NCI-H2227 (cell line): ENCODE measurements around the gene MYOM1.
A peak's percentile ranks its signal among the peaks of the same experiment; 100 is the strongest.
"Not testable (repeated sequence)": the region's sequence is repeated elsewhere in the genome, so short reads cannot be mapped to it uniquely, and the experiment has no call there.

Experiments
- DNase-seq: peaks from one replicate; lab custom pipeline; 2025; ENCODE audit not compliant: unreplicated experiment; lab: John Stamatoyannopoulos, UW

MYOM1 gene

DNA sequence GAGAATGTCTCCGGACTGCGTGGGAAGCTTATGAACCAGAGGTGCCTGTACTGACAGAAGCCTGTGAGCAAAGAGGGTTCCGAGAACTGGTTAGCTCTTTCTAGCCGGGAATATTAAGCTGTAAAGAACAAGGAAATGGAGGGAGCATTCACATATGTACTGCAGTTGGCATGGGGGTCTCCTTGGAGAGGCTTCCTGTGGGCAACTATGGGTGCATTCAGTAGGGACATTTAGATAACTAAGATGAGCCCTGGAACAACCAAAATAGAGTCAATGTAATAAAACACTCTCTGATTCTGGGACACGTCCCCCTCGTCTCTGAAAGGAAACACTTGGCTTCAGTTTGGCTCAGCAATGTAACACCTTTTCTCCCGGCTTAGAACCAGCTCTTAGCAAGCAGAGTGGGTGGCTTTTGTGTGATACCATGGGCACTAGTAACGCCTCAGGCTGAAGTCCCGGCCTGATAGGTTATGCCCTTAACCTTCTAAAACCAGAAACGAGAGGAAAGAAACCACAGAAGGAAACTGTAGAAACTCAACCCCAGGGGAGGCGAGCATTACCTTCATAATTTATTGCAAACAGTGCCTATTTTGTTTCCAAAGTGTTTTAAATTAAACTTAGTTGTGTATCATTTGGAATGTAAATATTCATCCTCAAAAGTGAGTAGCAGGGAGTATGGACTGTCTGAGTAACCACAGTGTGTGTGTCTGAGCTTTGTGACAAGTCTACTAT lies 158.0 kb downstream of the MYOM1 start:
- DNase-seq = no peak

DNA sequence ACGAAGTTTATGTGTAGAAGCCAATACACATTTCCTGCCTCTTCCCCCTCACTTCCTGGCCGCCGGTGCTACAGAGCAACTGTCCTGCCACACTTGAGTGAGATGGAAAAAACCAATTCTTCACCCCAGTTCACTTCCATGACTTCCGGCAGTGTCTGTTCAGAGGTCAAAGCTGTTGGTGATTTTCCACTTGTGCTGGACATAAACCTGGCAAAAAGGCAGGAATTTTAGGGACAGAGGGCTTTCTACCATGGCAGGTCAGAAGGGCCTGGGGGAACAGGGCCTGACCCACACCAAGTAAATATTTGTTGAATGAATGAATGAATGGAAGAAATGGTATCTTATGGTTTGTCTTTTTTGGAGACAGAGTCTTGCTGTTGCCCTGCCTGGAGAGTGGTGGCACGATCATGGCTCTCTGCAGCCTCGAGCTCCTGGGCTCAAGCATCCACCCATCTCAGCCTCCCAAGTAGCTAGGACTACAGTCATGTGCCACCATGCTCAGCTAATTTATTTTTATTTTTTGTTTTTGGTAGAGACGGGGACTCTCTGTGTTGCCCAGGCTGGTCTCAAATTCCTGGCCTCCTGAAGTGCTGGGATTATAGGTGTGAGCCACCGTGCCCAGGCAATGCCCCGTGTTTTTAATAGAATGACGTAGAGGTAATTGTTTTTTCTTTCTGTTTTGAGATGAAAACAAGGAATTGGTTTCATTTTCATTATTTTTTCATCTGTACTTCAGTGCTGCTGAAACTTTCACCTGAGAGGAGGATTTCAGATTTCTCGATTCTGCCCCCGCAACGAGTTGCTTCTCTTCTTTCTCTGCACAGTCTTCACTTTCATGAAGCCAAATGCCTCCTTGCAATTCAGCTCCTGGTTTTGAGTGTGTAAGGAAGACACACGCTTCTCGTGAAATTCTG lies 158.8 kb downstream of the MYOM1 start:
- DNase-seq = no peak

DNA sequence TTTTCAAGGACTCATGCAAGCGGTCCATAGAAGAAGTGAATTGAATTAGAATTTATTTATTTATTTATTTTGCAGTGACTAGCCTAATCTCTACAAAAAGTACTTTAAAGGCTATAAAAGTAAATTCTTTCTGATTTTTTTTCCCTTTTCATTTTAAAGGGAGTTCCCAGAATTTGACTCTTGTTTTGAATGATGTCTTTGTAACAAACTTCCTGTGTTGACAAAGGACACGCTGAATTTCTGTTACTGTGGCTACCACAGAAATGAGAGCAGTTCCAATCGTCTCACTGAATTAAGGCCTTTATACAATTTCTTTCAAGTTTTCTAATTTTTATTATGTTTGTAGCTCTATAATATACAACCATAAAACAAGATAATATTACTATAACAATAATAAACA lies 160.5 kb downstream of the MYOM1 start:
- no peak for DNase-seq

DNA sequence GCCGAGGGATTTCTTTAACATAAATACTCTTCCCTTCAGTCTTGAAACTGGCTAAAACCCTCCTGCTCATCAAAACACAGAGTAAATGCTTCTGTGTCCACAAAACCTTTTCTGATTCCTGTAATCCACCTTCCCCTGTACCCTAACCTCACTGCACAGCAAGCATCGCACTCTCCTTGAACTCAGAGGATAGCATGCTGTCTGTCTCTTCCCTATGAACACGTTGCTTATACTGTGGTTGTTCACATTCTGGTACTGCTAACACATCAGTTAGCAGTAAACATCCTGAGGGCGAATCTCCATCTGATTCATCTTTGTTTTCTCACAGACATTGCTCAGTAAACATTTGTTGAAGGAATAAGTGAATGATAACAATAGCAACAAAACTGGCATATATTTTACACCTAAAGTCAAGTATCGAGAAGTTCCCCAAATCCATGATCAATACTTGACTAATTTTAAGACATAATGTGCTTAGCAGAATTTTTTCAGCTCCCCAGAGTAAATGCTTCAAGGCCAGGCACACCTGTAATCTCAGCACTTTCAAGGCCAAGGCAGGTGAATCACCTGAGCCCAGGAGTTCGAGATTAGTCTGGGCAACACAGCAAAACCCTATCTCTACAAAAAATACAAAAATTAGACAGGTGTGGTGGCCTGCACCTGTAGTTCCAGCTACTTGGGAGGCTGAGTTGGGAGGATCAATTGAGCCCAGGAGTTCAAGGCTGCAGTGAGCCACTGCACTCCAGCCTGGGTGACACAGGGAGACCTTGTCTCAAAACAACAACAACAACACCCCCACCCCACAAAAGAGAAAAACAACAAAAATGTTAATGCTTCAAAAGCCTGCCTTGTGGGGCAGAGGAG lies 161.2 kb downstream of the MYOM1 start:
- no peak for DNase-seq

DNA sequence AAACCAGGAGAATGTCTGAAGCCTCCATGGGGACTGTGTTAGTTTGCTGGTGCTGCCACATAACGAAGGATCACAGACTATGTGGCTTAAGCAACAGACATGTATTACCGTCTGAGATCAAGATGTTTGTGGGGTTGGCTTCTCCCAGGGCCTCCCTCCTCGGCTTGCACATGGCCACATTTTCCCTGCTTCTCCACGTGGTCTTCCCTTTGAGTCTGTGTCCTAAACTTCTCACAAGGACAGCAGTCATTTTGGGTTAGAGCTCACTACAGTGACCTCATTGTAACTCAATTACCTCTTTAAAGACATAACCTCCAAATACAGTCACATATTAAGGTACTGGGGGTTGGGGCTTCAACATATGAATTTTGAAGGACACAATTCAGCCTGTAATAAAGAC lies 162.2 kb downstream of the MYOM1 start:
- DNase-seq = no peak

DNA sequence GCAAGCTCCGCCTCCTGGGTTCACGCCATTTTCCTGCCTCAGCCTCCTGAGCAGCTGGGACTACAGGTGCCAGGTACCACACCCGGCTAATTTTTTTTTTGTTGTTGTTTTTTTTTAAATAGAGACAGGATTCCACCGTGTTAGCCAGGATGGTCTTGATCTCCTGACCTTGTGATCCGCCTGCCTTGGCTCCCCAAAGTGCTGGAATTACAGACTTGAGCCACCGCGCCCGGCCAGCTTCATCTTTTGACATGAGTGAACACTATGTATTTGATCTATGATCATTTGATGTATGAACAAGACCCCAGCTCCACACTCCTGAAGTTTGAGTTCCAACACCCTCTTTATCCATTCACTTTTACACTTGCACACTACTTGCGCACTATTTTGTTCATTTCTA lies 163.5 kb downstream of the MYOM1 start:
- no peak for DNase-seq

DNA sequence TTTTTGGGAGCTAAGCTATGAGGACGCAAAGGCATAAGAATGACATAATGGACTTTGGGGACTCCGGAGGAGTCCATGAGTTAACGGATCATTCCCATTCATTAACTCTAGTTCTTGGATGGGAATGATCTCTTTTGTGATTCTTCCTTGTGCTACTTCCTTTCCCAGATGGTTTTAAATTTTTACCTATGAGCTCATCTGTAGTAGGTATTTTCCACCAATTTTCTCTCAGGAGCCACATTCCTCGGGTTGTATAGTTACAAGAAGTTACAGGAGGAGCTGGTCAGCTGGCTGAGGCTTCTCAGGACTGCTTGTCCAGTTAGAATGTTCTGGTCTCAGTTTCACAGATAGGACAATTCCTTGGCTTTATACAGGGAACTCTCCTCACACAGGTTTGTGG lies 164.0 kb downstream of the MYOM1 start:
- no peak for DNase-seq

DNA sequence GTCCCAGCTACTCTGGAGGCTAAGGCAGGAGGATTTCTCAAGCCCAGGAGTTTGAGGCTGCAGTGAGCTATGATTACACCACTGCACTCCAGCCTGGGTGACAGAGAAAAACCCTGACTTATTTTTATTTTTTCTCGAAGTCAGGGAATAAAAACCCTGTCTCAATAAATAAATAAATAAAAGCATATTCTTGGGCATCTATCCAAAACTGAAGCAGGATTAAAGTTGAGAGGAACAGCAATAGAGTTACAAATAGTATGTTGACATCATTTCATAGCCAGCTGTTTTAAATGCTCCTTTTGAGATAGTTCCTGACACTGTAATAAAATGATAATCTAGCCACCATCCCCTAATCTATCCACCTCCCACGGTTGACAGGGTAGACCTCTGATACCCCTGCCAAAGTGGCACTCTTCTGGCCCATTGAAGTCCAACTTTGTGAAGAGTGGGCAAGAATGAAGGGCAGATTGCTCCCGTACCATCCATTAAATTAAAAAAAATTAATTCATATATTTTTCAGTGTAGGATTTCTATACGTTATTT lies 164.5 kb downstream of the MYOM1 start:
- DNase-seq = no peak

DNA sequence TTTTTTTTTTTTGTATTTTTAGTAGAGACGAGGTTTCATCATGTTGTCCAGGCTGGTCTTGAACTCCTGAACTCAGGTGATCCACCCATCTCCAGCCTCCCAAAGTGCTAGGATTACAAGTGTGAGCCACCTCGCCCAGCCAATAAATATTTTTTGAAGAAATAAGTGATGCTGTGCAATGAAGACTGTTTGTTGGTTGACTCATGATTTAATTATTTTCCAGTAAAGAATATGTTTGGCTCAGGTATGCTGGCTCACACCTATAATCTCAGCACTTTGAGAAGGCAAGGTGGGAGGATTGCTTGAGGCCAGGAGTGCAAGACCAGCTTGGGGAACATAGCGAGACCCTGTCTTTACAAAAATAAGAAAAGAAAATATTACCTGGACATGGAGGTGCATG lies 165.0 kb downstream of the MYOM1 start:
- no peak for DNase-seq

DNA sequence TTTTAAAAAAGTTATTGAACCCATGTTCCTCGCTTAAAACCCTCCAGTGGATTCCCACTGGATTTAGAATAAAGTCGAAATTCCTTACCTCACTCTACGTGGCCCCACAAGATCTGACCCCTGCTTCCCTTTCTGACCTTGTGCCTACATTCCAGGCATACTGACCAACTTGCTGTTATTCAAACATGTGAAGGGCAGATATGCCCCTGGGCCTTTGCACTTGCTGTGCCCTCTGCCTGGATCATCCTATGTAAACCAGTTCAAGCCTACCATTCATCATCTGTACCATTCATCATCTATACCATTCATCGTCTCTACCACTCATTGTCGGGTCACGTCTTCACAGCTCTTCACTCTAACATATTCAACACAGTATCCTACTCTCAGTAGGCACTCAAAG lies 165.6 kb downstream of the MYOM1 start:
- DNase-seq = no peak

DNA sequence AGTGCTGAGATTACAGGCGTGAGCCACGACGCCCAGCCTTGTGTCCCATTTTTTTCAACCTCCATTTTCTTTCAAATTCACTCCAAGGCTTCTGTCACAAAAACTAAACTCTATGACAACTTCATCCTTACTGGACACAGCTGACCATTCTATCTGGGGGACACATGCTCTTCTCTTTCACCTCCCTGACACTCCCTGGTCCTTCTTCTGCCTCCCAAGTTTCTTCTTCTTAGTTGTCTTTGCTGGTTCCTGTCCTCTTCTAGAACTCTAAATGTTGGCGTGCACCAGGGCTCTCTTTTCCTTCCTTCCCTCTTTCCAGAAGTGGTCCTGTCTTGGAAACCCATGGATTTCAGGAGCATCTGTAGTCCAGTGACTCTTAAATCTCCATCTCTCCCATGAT lies 166.7 kb downstream of the MYOM1 start:
- no peak for DNase-seq

DNA sequence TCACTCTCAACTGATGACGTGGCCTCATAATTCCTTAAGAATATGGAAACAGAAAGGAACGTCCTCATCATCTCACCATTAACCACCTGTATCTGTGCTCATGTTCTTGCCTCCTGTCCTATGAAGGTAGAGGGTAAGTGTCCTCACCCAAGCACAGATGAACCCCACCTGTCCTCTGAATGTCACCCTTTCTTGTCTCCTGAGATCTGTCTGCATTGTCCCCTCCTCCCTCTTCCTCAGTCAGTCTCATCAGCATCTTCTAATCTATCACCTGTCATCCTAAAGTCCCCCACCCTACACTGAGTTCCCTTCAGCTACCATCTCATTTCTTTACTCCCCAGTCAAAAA lies 167.4 kb downstream of the MYOM1 start:
- no peak for DNase-seq

DNA sequence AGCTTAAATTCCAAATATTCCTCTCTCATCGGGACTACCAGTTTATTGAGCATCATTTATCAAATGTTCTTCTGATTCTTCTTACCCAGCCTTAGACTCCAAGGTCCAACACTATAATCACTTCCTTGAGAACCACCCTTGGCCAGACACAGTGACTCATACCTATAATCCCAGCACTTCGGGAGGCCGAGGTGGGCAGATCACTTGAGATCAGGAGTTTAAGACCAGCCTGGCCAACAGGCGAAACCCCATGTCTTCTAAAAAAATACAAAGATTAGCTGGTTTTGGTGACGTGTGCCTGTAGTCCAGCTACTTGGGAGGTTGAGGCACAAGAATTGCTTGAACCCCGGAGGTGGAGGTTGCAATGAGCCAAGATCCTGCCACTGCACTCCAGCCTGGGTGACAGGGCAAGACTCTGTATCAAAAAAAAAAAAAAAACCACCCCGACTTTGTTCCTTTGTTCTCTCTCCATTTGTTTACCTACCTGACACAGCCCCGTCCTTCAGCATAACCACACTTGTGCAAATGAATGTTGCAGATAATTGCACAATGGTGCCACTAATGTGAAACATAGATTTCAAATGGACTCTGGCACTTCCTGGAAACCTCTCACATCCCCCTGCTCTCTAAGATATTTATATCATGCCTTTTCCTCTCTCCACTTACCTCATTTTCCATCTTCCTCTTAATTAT lies 167.9 kb downstream of the MYOM1 start:
- no peak for DNase-seq

DNA sequence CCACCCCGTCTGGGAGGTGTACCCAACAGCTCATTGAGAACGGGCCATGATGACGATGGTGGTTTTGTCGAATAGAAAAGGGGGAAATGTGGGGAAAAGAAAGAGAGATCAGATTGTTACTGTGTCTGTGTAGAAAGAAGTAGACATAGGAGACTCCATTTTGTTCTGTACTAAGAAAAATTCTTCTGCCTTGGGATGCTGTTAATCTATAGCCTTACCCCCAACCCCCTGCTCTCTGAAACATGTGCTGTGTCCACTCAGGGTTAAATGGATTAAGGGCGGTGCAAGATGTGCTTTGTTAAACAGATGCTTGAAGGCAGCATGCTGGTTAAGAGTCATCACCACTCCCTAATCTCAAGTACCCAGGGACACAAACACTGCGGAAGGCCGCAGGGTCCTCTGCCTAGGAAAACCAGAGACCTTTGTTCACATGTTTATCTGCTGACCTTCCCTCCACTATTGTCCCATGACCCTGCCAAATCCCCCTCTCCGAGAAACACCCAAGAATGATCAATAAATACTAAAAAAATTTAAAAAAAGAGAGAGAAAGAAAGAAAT lies 169.8 kb downstream of the MYOM1 start:
- DNase-seq = not testable (repeated sequence)

DNA sequence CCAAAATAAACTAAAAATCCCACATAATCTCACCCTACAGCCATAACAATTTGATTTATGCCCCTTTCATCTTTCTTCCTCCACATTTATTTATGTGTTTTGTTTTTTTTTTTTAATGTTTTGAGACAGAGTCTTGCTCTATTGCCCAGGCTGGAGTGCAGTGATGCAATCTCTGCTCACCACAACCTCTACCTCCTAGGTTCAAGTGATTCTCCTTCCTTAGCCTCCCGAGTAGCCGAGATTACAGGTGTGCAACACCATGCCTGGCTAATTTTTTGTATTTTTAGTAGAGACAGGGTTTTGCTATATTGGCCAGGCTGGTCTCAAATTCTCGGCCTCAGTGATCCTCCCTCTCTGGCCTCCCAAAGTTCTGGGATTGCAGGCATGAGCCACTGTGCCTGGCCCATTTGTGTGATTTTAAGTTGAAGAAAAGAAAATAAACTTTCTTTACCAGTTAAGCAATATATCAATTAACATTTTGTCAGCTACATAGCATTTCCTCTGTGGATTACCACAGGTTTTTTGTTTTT lies 170.9 kb downstream of the MYOM1 start:
- no peak for DNase-seq

DNA sequence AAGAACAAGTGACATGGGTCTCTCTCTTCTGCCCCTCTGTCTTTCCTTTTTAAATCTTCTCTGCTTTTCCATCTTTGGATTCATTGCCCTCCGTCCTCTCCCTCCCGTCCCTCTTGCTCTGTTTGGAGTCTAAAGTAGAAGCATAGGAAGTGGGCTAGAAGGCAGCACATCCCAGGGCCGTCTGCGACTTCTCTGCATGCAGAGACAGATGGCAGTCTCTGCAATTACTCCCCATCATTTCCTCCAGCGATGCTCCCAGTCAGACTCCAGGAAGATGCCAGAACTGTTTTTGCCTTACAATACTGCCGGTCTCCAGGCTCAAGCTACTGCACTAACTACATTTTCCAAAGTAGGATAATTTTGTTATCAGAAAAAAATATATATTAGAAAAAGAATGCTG lies 171.6 kb downstream of the MYOM1 start:
- peak; percentile 43 for DNase-seq

DNA sequence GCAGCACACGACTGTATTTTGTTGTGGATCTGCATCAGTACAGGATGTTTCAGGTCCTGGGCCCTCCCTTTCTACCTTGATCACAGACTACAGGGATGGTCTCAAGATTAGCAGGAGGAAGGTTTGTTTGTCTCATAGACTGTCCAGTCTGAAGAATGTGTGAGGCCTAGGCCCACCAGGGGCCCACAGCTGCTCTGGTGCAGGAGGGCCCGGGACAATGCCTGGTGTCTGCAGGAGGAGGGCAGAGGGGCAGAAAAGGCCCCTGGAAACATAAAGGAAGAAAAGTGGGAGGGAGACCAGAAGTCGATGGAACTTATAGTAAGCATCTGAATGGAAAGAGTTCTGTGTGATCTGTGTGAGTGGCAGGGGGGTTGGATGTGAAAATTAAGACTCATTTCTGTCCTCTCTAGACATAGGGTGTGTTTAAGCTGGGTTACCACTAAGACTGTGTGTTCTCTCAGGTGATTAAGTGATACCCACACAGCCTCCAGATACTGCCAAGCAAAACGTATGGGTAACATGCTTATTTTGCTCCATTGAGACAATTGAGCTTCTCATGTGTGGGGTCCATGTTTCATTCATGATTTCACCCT lies 173.5 kb downstream of the MYOM1 start:
- no peak for DNase-seq

DNA sequence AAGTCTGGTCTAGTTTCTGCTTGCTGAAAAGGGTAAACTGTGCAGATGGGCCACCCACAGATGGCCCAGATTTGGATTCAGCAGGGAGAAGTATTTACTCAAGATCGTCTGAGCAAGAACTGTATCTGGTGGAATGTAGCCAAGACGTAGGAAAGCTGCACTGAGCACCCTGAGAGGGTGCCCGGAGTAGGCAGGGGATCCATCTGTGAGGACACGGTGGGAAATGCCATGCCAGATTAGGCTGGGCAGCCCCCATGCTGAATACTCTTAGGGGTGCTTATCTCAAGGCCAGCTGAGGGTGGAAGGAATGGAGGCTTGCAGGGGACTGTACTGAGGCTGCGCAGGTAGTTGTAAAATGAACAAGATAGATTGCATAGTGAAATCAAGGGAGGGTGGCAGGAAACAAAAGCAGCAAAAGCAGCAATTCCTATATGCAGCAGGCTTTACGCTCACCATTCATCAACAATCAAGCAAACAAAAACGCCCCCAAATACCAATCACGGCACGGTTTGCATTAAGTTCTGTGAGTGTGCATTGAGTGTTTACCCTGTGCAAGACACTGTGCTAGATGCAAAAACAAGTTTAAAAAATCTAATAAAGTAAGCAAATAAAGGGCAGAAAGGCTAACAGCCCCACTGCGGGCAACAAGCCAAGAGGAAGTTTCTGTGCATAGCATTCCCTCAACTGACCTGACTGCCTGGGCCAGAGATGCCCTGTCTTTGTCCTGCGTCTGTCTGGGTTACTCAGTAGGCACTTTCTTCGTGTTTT lies 174.7 kb downstream of the MYOM1 start:
- no peak for DNase-seq

DNA sequence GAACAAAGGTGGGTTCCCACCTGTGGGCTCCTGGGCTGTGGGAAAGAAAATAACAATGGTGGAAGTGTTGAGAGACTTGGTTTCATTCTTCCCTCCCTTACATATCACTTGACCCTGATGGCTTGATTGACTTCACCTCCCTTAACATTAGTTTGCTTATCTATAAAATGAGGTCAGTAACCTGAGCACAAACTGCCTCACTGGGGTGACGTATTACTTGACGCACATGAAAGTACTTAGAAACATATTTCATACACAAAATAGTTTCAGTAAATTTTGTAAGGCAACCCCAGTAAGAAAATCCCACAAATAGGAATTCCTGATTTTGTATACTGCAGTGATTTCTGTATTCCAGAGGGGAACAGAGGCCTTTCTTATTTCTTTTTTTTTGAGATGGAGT lies 177.4 kb downstream of the MYOM1 start:
- DNase-seq = no peak
